GM10266 (cell line): ENCODE data around the gene GAS2.

Experiments used
- DNase-seq: peaks from one replicate; pipeline ENCODE4 v3.0.0; 2012; ENCODE audit errors: extremely low spot score
- CTCF ChIP-seq: IDR thresholded peaks from 2 replicates; pipeline ENCODE4 v1.5.1; 2012; ENCODE audit warnings: mild to moderate bottlenecking, low read depth; ENCODE audit not compliant: control insufficient read depth, insufficient read depth; ENCODE audit errors: missing control alignments

GAS2 gene

DNA sequence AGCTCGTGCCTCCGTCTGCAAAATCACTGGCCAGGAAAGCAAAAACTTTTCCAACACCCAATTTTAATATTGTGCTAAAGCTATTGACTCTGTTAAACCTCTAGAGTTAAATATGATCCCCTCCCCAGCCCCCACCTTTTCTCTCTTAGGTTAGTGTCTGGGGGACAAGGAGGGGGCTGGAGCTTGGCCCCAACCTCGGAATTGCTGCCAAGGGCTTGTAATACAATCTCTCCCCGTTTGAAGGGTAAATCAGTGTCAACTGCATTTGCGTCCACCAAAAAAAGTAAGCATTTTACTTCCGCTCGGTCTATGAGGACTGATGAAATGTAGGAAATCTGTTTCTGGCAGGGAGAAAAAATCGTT lies at the start of gene GAS2:
Gene GAS2, plus strand, starts transcription at position 287 of the 363 bp plus-strand sequence. CDS start 8,259 bp downstream, outside the sequence.
- TF ChIP-seq CTCF = no peak
- DNase-seq = no peak

DNA sequence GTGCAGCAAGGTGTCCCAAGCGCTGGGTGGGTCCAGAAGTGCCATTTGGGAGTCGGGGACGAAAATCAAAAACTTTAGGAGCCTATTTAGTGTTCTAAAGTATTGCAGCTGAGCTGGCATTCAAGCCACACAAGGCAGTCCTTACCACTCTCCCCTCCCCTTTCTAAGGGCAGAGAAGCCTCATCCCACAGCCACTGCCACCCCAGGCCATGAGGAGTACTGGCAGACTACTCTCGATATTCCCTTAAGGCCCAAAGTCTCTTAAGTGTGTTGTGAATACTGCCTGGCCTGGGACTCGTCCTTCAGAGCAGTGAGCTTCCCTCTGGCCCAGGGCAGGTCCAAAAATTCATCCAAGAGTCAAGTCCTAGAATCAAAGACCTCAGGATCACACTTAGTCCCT lies 48.5 kb upstream of the GAS2 start:
- TF ChIP-seq CTCF = no peak

DNA sequence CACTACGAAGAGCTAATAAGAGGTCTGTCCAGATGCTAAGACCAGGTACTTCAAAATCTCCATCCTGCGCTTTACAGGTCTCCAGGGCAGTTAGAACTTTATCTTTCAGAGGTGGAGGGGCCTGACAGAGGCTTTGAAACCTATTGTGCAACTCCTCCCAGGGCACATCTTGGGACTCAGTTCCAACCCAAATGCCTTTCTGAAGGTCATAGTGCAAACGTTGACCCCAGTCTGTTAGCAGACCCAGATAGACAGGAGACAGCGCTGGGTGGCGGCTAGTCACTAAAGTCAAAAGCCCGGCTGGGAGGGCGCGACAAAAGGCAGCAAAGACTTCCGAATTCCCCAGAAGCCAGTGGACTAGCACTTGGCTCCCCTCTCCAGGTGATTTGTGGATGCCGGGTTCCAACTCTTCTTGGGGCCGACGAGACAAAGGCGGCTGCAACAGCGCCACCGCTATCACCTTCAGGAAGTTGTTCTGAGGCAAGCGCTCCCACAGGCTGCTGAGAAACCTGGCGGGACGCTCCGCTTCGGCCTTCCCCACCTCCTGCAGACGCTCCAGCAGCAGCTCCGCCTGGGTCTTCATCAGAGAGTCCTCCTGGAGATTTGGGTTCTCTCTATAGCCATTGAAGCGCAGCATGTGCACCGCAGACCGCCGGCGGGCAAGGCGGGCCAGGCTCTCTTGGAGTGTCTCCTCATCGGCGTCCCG lies 41.5 kb upstream of the GAS2 start:
- peak; percentile 40 for DNase-seq
- TF ChIP-seq CTCF = peak; percentile 61

More for the DNA sequence above, 48.5 kb upstream of the GAS2 start:
- DNase-seq = no peak

DNA sequence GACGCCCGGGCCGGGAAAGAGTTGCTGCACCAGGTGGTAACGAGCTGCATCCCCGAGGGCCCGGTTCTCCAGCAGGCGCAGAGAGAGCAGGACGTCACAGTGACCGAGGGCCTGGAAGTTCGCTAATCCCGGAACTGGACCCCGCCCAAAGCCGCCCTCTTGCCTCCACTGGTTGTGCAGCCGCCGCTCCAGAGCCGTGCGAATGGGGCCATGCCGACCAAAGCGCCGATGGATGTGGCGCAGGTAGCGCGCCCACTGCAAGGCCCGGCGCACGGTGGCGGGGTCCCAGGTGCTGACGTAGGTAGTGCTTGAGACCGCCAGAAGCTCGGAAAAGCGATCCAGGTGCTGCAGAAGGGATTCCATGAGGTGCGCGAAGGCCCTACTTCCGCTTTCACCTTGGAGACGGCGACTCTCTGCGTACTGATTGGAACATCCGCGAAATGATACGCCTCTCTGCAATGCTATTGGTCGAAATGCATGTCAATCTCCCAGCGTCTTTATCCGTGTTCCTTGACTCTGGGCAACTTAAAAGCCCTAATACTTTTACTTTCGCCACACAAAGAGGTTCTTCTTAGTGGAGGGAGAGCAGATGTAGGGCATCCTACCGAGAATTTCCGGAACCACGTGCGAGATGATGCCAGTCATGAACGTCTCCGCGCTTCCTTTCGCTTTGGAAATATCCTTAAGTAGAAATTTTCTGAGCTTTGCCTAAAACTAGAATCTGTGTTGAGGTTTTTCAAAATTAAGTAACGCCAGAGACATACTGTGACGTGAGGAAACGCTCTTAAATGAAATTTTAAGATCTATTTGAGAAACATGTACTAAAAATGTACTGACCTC lies 40.7 kb upstream of the GAS2 start, which contains the start of gene FANCF:
Gene FANCF, minus strand, starts transcription at position 376 of the 840 bp plus-strand sequence. Its CDS starts 13 bp downstream, at position 363.
- DNase-seq = peak; percentile 90
- no peak for TF ChIP-seq CTCF

DNA sequence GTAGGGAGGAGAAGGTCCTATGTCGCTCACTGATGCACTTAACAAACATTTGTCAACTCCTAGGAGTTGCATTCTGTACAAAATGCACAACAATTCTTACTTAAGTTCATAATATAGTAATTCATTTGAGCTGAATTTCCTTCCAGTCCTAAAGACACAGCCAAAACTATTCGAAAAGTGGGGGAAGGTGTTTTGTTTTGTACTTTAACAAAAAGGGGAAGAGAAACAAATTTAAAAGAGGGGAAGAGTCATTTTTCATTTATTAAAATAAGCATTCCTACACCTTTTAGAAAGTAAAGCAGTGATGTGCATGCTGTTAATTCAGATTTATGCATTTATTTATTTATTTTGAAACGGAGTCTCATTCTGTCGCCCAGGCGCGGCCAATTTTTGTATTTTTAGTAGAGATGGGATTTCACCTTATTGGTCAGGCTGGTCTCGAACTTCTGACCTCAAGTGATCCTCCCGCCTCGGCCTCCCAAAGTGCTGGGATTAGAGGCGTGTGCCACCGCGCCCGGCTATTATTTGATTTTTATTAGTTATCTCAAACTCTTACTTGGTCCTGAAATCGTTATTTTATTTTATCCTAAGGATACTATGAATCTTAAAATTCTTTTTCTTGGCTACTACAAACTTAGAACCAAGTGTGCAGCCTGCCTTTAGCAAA lies 39.7 kb upstream of the GAS2 start:
- no peak for TF ChIP-seq CTCF
- no peak for DNase-seq

GRCh38 chr11:22627421-22627820 lies 39.0 kb upstream of the GAS2 start:
- TF ChIP-seq CTCF = no peak

More at GRCh38 chr11:22627421-22627820, 39.0 kb upstream of the GAS2 start:
- no peak for DNase-seq
